IMR-90 (cell line): ENCODE results near the gene ACBD7. TPM values are rescaled to one million over a fixed set of nuclear protein-coding genes. Genes with fewer than 3 reads are reported as not detected.

Experiments used
- ATAC-seq: fragments of 200-7000 bp; cut with Tn5 transposase; 2 replicates; pipeline ENCODE4 v1.9.1; 2020; ENCODE audit warnings: low read depth, mild to moderate bottlenecking, moderate library complexity
- BruUV-seq: library from RNA; stranded (reverse); fragments of 400-500 nt; replicated peaks from 2 replicates; lab custom pipeline; 2021; lab: Mats Ljungman, UMichigan
- CTCF ChIA-PET: fragments of 300-600 bp; formaldehyde crosslinking; extraction: SDS; loops from one replicate; lab custom pipeline; 2021; ENCODE audit warnings: antibody characterized with exemption; lab: Yijun Ruan, JAX
- POLR2A ChIA-PET: fragments of 300-600 bp; sonication (Branson Sonifier 250); formaldehyde crosslinking; loops from one replicate; lab custom pipeline; 2022; ENCODE audit warnings: antibody characterized with exemption; ENCODE audit not compliant: unreplicated experiment; lab: Charles Lee
- DNase-seq: peaks from one replicate; pipeline ENCODE4 v3.0.0; 2013
- H2AFZ ChIP-seq: replicated peaks from 2 replicates; pipeline ENCODE3; 2013; ENCODE audit warnings: low read length, mild to moderate bottlenecking; ENCODE audit not compliant: poor library complexity
- H2AK5ac ChIP-seq: 2 replicates; pipeline ENCODE4 v1.6.1; 2013; ENCODE audit warnings: low read depth, low read length, inconsistent platforms
- H2AK9ac ChIP-seq: replicated peaks from 2 replicates; pipeline ENCODE3; 2013; ENCODE audit warnings: mild to moderate bottlenecking, low read depth, low read length, moderate library complexity; ENCODE audit not compliant: poor library complexity
- H2BK120ac ChIP-seq: 2 replicates; pipeline ENCODE4 v1.6.1; 2013; ENCODE audit warnings: low read depth, low read length, inconsistent platforms
- H2BK15ac ChIP-seq: 3 replicates; pipeline ENCODE4 v1.6.1; 2013; ENCODE audit warnings: low read depth, low read length, inconsistent platforms
- H2BK20ac ChIP-seq: 2 replicates; pipeline ENCODE4 v1.6.1; 2013; ENCODE audit warnings: low read depth, mild to moderate bottlenecking, inconsistent platforms, low read length, moderate library complexity
- H2BK5ac ChIP-seq: 2 replicates; pipeline ENCODE4 v1.6.1; 2013; ENCODE audit warnings: mild to moderate bottlenecking, low read depth, low read length, inconsistent platforms; ENCODE audit not compliant: poor library complexity, severe bottlenecking
- H3K14ac ChIP-seq: replicated peaks from 2 replicates; pipeline ENCODE4 v1.6.1; 2013; ENCODE audit warnings: low read depth, low read length, inconsistent platforms
- H3K18ac ChIP-seq: 2 replicates; pipeline ENCODE4 v1.6.1; 2013; ENCODE audit warnings: low read depth, low read length, control low read depth
- H3K23ac ChIP-seq: 2 replicates; pipeline ENCODE4 v1.6.1; 2013; ENCODE audit warnings: low read depth, low read length, inconsistent platforms
- H3K27ac ChIP-seq: 2 replicates; pipeline ENCODE4 v1.5.1; 2013; ENCODE audit warnings: mild to moderate bottlenecking, control low read depth, low read length; ENCODE audit not compliant: insufficient read depth
- H3K27me3 ChIP-seq: 2 replicates; pipeline ENCODE4 v1.6.1; 2013; ENCODE audit warnings: low read length; ENCODE audit not compliant: control insufficient read depth, insufficient read depth
- H3K36me3 ChIP-seq: 2 replicates; pipeline ENCODE4 v1.6.1; 2013; ENCODE audit warnings: low read length, mixed read lengths; ENCODE audit not compliant: control insufficient read depth, insufficient read depth
- H3K4ac ChIP-seq: 2 replicates; pipeline ENCODE4 v1.6.1; 2013; ENCODE audit warnings: low read depth, low read length, inconsistent platforms
- H3K4me1 ChIP-seq: 2 replicates; pipeline ENCODE4 v1.6.1; 2013; ENCODE audit warnings: low read length, mixed read lengths; ENCODE audit not compliant: control insufficient read depth, insufficient read depth
- H3K4me2 ChIP-seq: 2 replicates; pipeline ENCODE4 v1.6.1; 2013; ENCODE audit warnings: low read depth, mild to moderate bottlenecking, control low read depth, low read length, moderate library complexity
- H3K4me3 ChIP-seq: 2 replicates; pipeline ENCODE4 v1.5.1; 2013; ENCODE audit warnings: low read depth, mild to moderate bottlenecking, control low read depth, low read length, moderate library complexity; ENCODE audit not compliant: insufficient read depth
- H3K56ac ChIP-seq: 2 replicates; pipeline ENCODE4 v1.6.1; 2013; ENCODE audit warnings: low read length, inconsistent platforms; ENCODE audit not compliant: insufficient read depth; ENCODE audit errors: extremely low read depth
- H3K79me1 ChIP-seq, 2 experiments: 2 replicates each; pipeline ENCODE4 v1.6.1; 2013; ENCODE audit warnings: low read length in 2 of 2, inconsistent platforms in 1 of 2, low read depth in 1 of 2
- H3K9ac ChIP-seq: 2 replicates; pipeline ENCODE4 v1.6.1; 2013; ENCODE audit warnings: low read depth, low read length, control low read depth
- H3K9me1 ChIP-seq: 2 replicates; pipeline ENCODE4 v1.6.1; 2013; ENCODE audit warnings: low read length, inconsistent platforms; ENCODE audit not compliant: insufficient read depth
- H3K9me3 ChIP-seq: 2 replicates; pipeline ENCODE4 v1.6.1; 2013; ENCODE audit warnings: low read length; ENCODE audit not compliant: control insufficient read depth, insufficient read depth
- H4K20me1 ChIP-seq: 2 replicates; pipeline ENCODE4 v1.6.1; 2013; ENCODE audit warnings: low read length, inconsistent platforms; ENCODE audit not compliant: insufficient read depth
- H4K5ac ChIP-seq: 2 replicates; pipeline ENCODE4 v1.6.1; 2013; ENCODE audit warnings: mild to moderate bottlenecking, low read depth, low read length, control low read depth
- H4K8ac ChIP-seq, 2 experiments: 2 replicates each; pipeline ENCODE4 v1.6.1; 2013; ENCODE audit warnings: low read depth in 2 of 2, low read length in 2 of 2, control low read depth in 1 of 2, inconsistent platforms in 1 of 2
- H4K91ac ChIP-seq: 2 replicates; pipeline ENCODE4 v1.6.1; 2013; ENCODE audit warnings: low read depth, low read length, inconsistent platforms; ENCODE audit not compliant: insufficient read depth
- BHLHE40 ChIP-seq: fragments of 150-350 bp; IDR thresholded peaks from 2 replicates; pipeline ENCODE4 v1.6.1; 2016; ENCODE audit warnings: mild to moderate bottlenecking, low read depth, low read length
- CEBPB ChIP-seq: IDR thresholded peaks from 2 replicates; pipeline ENCODE4 v1.6.1; 2012; ENCODE audit warnings: low read depth, low read length, improper control_type of control experiment
- CHD1 ChIP-seq: IDR thresholded peaks from 2 replicates; pipeline ENCODE4 v1.6.1; 2012; ENCODE audit warnings: low read depth, low read length, improper control_type of control experiment
- CTCF ChIP-seq: conservative IDR thresholded peaks from 2 replicates; pipeline ENCODE4 v1.5.1; 2012; ENCODE audit warnings: mild to moderate bottlenecking, low read depth, low read length, improper control_type of control experiment
- ELK1 ChIP-seq: fragments of 150-350 bp; IDR thresholded peaks from 2 replicates; pipeline ENCODE4 v1.6.1; 2016; ENCODE audit warnings: low read depth, mild to moderate bottlenecking, low read length, moderate library complexity, borderline replicate concordance
- FOS ChIP-seq: fragments of 150-350 bp; IDR thresholded peaks from 2 replicates; pipeline ENCODE4 v1.6.1; 2016; ENCODE audit warnings: low read depth, low read length
- MAFK ChIP-seq: IDR thresholded peaks from 2 replicates; pipeline ENCODE4 v1.6.1; 2012; ENCODE audit warnings: low read depth, low read length, improper control_type of control experiment
- MAZ ChIP-seq: IDR thresholded peaks from 2 replicates; pipeline ENCODE4 v1.6.1; 2012; ENCODE audit warnings: low read depth, mild to moderate bottlenecking, low read length, improper control_type of control experiment, moderate library complexity, borderline replicate concordance
- POLR2A ChIP-seq: IDR thresholded peaks from 2 replicates; pipeline ENCODE4 v1.6.1; 2012; ENCODE audit warnings: mild to moderate bottlenecking, low read depth, low read length
- RFX5 ChIP-seq: IDR thresholded peaks from 2 replicates; pipeline ENCODE4 v1.8.0; 2012; ENCODE audit warnings: low read depth, mild to moderate bottlenecking, low read length, moderate library complexity
- SMC3 ChIP-seq: fragments of 150-350 bp; IDR thresholded peaks from 2 replicates; pipeline ENCODE4 v1.6.1; 2016; ENCODE audit warnings: low read depth, mild to moderate bottlenecking, antibody characterized with exemption, low read length, moderate library complexity
- USF2 ChIP-seq: fragments of 150-350 bp; IDR thresholded peaks from 2 replicates; pipeline ENCODE4 v1.6.1; 2017; ENCODE audit warnings: mild to moderate bottlenecking, antibody characterized with exemption, low read length, low read depth
- WGBS, 2 experiments: methylation state at CpG; one replicate each; pipeline versions ENCODE4 v1.1.5 to v1.1.7; 2013; ENCODE audit warnings: missing lambda C conversion rate in 2 of 2; ENCODE audit not compliant: insufficient read length in 1 of 2; ENCODE audit errors: extremely low coverage in 2 of 2; 5-methylcytosine and 5-hydroxymethylcytosine counted together
- dilution Hi-C: fragments of 300-500 bp; cut with HindIII; formaldehyde crosslinking; loops from one replicate; pipeline ENCODE4 v1.14.3; 2018; ENCODE audit warnings: low sequenced_read_pairs; ENCODE audit not compliant: unreplicated experiment
- in situ Hi-C: fragments of 300-500 bp; cut with MboI; formaldehyde crosslinking; loops from 3 replicates; pipeline ENCODE4 v1.14.3; 2019; ENCODE audit warnings: low sequenced_read_pairs, inconsistent platforms, mixed read lengths
- intact Hi-C: fragments of 100-400 bp; cut with micrococcal nuclease; formaldehyde crosslinking; loops from 2 replicates; pipeline ENCODE4 v1.10.0; 2022
- polyA plus RNA-seq, 3 experiments: library from polyadenylated mRNA; depleted of rRNA; stranded (reverse); fragments of >200 nt; gene quantifications; 2 replicates each; pipeline ENCODE4 v1.2.3, GENCODE V29; 2012; ENCODE audit warnings: low replicate concordance in 1 of 3
- total RNA-seq: library from RNA; depleted of rRNA; stranded (reverse); fragments of >200 nt; gene quantifications from 2 replicates; pipeline ENCODE4 v1.2.3, GENCODE V29; 2012

ACBD7 gene
- total and polyA plus RNA-seq, 2 of the 4 experiments (the other 2 are of a cell fraction): 0.29 to 0.54 TPM

GRCh38 chr10:15121707-15122106 lies 33.1 kb upstream of the ACBD7 start:
- ChIA-PET POLR2A (no interaction called here), CTCF (no interaction called here)
- no TSS peak for BruUV-seq
- H3K36me3 ChIP-seq: peaks cover 16% of the 10 kb centered on the region
- H2AK5ac ChIP-seq: no peak overlapping the region
- H2AK9ac ChIP-seq: peak overlapping the region; percentile 66
- H2BK15ac ChIP-seq: no peak overlapping the region
- H3K4me2 ChIP-seq: no peak overlapping the region
- H3K23ac ChIP-seq: no peak overlapping the region
- peaks cover 7% of the 10 kb centered on the region for H3K4me1 ChIP-seq
- H2AFZ ChIP-seq: no peak overlapping the region
- TF ChIP-seq FOS (no peak), CTCF (no peak), USF2 (no peak), RFX5 (no peak), CHD1 (no peak), SMC3 (no peak), MAZ (no peak), BHLHE40 (no peak), POLR2A (no peak), MAFK (no peak), ELK1 (no peak), CEBPB (no peak)
- no peak overlapping the region for H3K14ac ChIP-seq
- no peak overlapping the region for H3K27ac ChIP-seq
- in situ Hi-C loops: no loop called here
- H3K9ac ChIP-seq: no peak overlapping the region
- H2BK120ac ChIP-seq: no peak overlapping the region
- no CpG with 5 or more reads among the region's 1 CpG for WGBS, 2 experiments
- dilution Hi-C loops: no loop called here
- H2BK5ac ChIP-seq: peak overlapping the region; percentile 11
- peak; percentile 44 for DNase-seq
- peak; percentile 48 for ATAC-seq
- H3K18ac ChIP-seq: no peak overlapping the region
- H4K5ac ChIP-seq: no peak overlapping the region
- intact Hi-C loops: no loop called here
- no peaks in the 10 kb centered on the region for H3K27me3 ChIP-seq
- no peaks in the 10 kb centered on the region for H4K20me1 ChIP-seq
- no peak overlapping the region for H4K8ac ChIP-seq
- no peak overlapping the region for H2BK20ac ChIP-seq
- no peak overlapping the region for H4K91ac ChIP-seq
- H3K9me1 ChIP-seq: peaks cover 4% of the 10 kb centered on the region; the same call in 1 of the 2 replicates
- H3K56ac ChIP-seq: no peak overlapping the region
- H3K4ac ChIP-seq: no peak overlapping the region
- H3K4me3 ChIP-seq: no peak overlapping the region
- no peaks in the 10 kb centered on the region for H3K9me3 ChIP-seq
- peaks cover 2 to 15% of the 10 kb centered on the region in 2 experiments; a peak in 3 of 4 replicates for H3K79me1 ChIP-seq
